GM12878 (cell line): ENCODE data around the gene WTAP. TPM values are rescaled to one million over a fixed set of nuclear protein-coding genes. Genes with fewer than 3 reads are reported as not detected.

Experiments used
- ATAC-seq: fragments of 200-7000 bp; cut with Tn5 transposase; 3 replicates; pipeline ENCODE4 v1.9.1; 2020; ENCODE audit warnings: mild to moderate bottlenecking, moderate library complexity
- BruUV-seq: library from RNA; stranded (reverse); fragments of 400-500 nt; replicated peaks from 2 replicates; lab custom pipeline; 2021; lab: Mats Ljungman, UMichigan
- CTCF ChIA-PET: fragments of 300-600 bp; sonication (Branson Sonifier 250); formaldehyde crosslinking; extraction: SDS; loops from one replicate; lab custom pipeline; 2021; ENCODE audit warnings: inconsistent platforms; lab: Yijun Ruan, JAX
- POLR2A ChIA-PET: fragments of 350-600 bp; formaldehyde crosslinking; extraction: SDS; loops from one replicate; lab custom pipeline; 2021; ENCODE audit warnings: inconsistent platforms; lab: Charles Lee
- RAD21 ChIA-PET: fragments of 300-600 bp; sonication (Branson Sonifier 250); formaldehyde crosslinking; loops from one replicate; lab custom pipeline; 2023; ENCODE audit warnings: antibody characterized with exemption; ENCODE audit not compliant: unreplicated experiment; lab: Charles Lee
- SMC1A ChIA-PET: fragments of 300-600 bp; sonication (Branson Sonifier 250); formaldehyde crosslinking; loops from one replicate; lab custom pipeline; 2023; ENCODE audit not compliant: unreplicated experiment, uncharacterized antibody; lab: Charles Lee
- DNase-seq: peaks from one replicate; pipeline ENCODE4 v3.0.0-alpha.2; 2011; ENCODE audit warnings: low read depth, low spot score
- FAIRE-seq: peaks from 3 replicates; lab custom pipeline; 2011; peaks lifted over from hg19 to GRCh38; lab: Jason Lieb, UNC
- H2AFZ ChIP-seq: 2 replicates; pipeline ENCODE4 v1.6.0; 2011; ENCODE audit warnings: low read depth, low read length, control low read depth; ENCODE audit not compliant: control insufficient read depth
- H3K27ac ChIP-seq: 2 replicates; pipeline ENCODE4 v1.5.1; 2011; ENCODE audit warnings: control low read depth; ENCODE audit not compliant: control insufficient read depth, insufficient read depth
- H3K27me3 ChIP-seq, 2 experiments: replicated peaks in 1 of 2; 2 replicates each; pipeline versions ENCODE4 v1.6.0 to v1.6.1; 2011; ENCODE audit warnings: low read length in 1 of 2; ENCODE audit not compliant: control insufficient read depth in 2 of 2, insufficient read depth in 2 of 2
- H3K36me3 ChIP-seq, 2 experiments: 2 replicates each; pipeline ENCODE4 v1.5.1; 2011; ENCODE audit warnings: low read length in 1 of 2; ENCODE audit not compliant: control insufficient read depth in 2 of 2, insufficient read depth in 2 of 2
- H3K4me1 ChIP-seq: 2 replicates; pipeline ENCODE4 v1.6.1; 2011; ENCODE audit warnings: mild to moderate bottlenecking, low read length, moderate library complexity, mixed read lengths; ENCODE audit not compliant: control insufficient read depth, insufficient read depth
- H3K4me2 ChIP-seq: 2 replicates; pipeline ENCODE4 v1.6.0; 2011; ENCODE audit warnings: control low read depth; ENCODE audit not compliant: control insufficient read depth, insufficient read depth
- H3K4me3 ChIP-seq: fragments of 200-600 bp; sonication (generic); 2 replicates; pipeline ENCODE4 v1.5.1; 2016
- H3K79me2 ChIP-seq: 2 replicates; pipeline ENCODE4 v1.6.0; 2011; ENCODE audit warnings: low read length; ENCODE audit not compliant: control insufficient read depth, insufficient read depth
- H3K9ac ChIP-seq: 2 replicates; pipeline ENCODE4 v1.8.0; 2011; ENCODE audit warnings: low read length, control low read depth, mixed read lengths; ENCODE audit not compliant: control insufficient read depth, insufficient read depth
- H3K9me3 ChIP-seq: replicated peaks from 3 replicates; pipeline ENCODE4 v1.5.1; 2011; ENCODE audit warnings: mild to moderate bottlenecking, low read length; ENCODE audit not compliant: control insufficient read depth, insufficient read depth
- H4K20me1 ChIP-seq: 2 replicates; pipeline ENCODE4 v1.6.0; 2011; ENCODE audit not compliant: control insufficient read depth, insufficient read depth
- BCL11A ChIP-seq: IDR thresholded peaks from 2 replicates; pipeline ENCODE4 v1.6.1; 2011; ENCODE audit warnings: low read depth, low read length
- BHLHE40 ChIP-seq, 2 experiments: fragments of 450-650 bp in 1 of 2; IDR thresholded peaks; 2 replicates each; pipeline ENCODE4 v1.6.1; 2011 to 2017; ENCODE audit warnings: low read depth in 2 of 2, borderline replicate concordance in 1 of 2, improper control_type of control experiment in 1 of 2, low read length in 1 of 2, mild to moderate bottlenecking in 1 of 2
- BRCA1 ChIP-seq: IDR thresholded peaks from 2 replicates; pipeline ENCODE4 v1.6.1; 2011; ENCODE audit warnings: low read depth, low read length, improper control_type of control experiment
- CREM ChIP-seq: IDR thresholded peaks from 2 replicates; pipeline ENCODE4 v1.6.1; 2014; ENCODE audit warnings: antibody characterized with exemption, low read depth
- GABPA ChIP-seq: IDR thresholded peaks from 2 replicates; pipeline ENCODE4 v1.6.1; 2014; ENCODE audit warnings: antibody characterized with exemption, low read depth, mild to moderate bottlenecking, inconsistent platforms
- HDAC2 ChIP-seq: fragments of 200-600 bp; sonication (generic); IDR thresholded peaks from 2 replicates; pipeline ENCODE4 v1.6.1; 2017
- IKZF2 ChIP-seq, 2 experiments: fragments of 450-650 bp; IDR thresholded peaks; 2 replicates each; pipeline ENCODE4 v1.6.1; 2017; ENCODE audit warnings: mild to moderate bottlenecking in 2 of 2, moderate library complexity in 2 of 2
- MEF2A ChIP-seq: IDR thresholded peaks from 2 replicates; pipeline ENCODE4 v1.6.1; 2011; ENCODE audit warnings: low read depth, mild to moderate bottlenecking, low read length, moderate library complexity; ENCODE audit not compliant: insufficient read depth
- MTA2 ChIP-seq: fragments of 450-650 bp; IDR thresholded peaks from 2 replicates; pipeline ENCODE4 v1.6.1; 2016; ENCODE audit warnings: low read depth, mild to moderate bottlenecking, moderate library complexity
- NFYB ChIP-seq: IDR thresholded peaks from 2 replicates; pipeline ENCODE4 v1.6.1; 2011; ENCODE audit warnings: low read depth, mild to moderate bottlenecking, low read length, improper control_type of control experiment, moderate library complexity; ENCODE audit not compliant: insufficient read depth
- POLR2AphosphoS2 ChIP-seq: IDR thresholded peaks from 2 replicates; pipeline ENCODE4 v1.6.1; 2011; ENCODE audit warnings: low read depth, mild to moderate bottlenecking, low read length, improper control_type of control experiment, moderate library complexity
- RELA ChIP-seq: fragments of 450-650 bp; IDR thresholded peaks from 2 replicates; pipeline ENCODE4 v1.8.0; 2014; ENCODE audit warnings: borderline replicate concordance; ENCODE audit not compliant: partially characterized antibody
- SMC3 ChIP-seq: IDR thresholded peaks from 2 replicates; pipeline ENCODE4 v1.6.1; 2011; ENCODE audit warnings: low read length, improper control_type of control experiment, borderline replicate concordance
- SREBF1 ChIP-seq: IDR thresholded peaks from 2 replicates; pipeline ENCODE4 v1.6.1; 2012; ENCODE audit warnings: mild to moderate bottlenecking, low read length
- SRF ChIP-seq, 2 experiments: IDR thresholded peaks; 2 replicates each; pipeline ENCODE4 v1.6.1; 2011; ENCODE audit warnings: low read depth in 2 of 2, low read length in 2 of 2, mild to moderate bottlenecking in 1 of 2, moderate library complexity in 1 of 2
- SUZ12 ChIP-seq: fragments of 200-600 bp; sonication (generic); IDR thresholded peaks from one replicate; pipeline ENCODE4 v1.6.1; 2018; ENCODE audit warnings: antibody characterized with exemption, mild to moderate bottlenecking; ENCODE audit not compliant: unreplicated experiment
- TCF7 ChIP-seq: IDR thresholded peaks from 2 replicates; pipeline ENCODE4 v1.6.1; 2014; ENCODE audit warnings: antibody characterized with exemption, borderline replicate concordance
- YY1 ChIP-seq: IDR thresholded peaks from 2 replicates; pipeline ENCODE4 v1.6.1; 2011; ENCODE audit warnings: low read depth, mild to moderate bottlenecking, low read length
- ZNF24 ChIP-seq: fragments of 450-650 bp; IDR thresholded peaks from 2 replicates; pipeline ENCODE4 v1.6.1; 2017; ENCODE audit warnings: antibody characterized with exemption, mild to moderate bottlenecking
- WGBS: methylation state at CpG from one replicate; pipeline ENCODE4 v1.1.6; 2016; ENCODE audit warnings: low lambda C conversion rate; ENCODE audit not compliant: insufficient replicate concordance, insufficient coverage; ENCODE audit errors: missing lambda C conversion rate; 5-methylcytosine and 5-hydroxymethylcytosine counted together
- in situ Hi-C: fragments of 300-500 bp; cut with MboI; formaldehyde crosslinking; loops from 9 replicates; pipeline ENCODE4 v1.14.3; 2018; ENCODE audit warnings: mixed read lengths
- intact Hi-C: fragments of 100-400 bp; cut with micrococcal nuclease; formaldehyde crosslinking; loops from one replicate; pipeline ENCODE4 v1.14.2; 2022; ENCODE audit not compliant: unreplicated experiment
- polyA plus RNA-seq, 11 experiments: library from polyadenylated mRNA; depleted of rRNA in 4 of 11; unstranded in 6 of 11; stranded (reverse) in 5 of 11; fragments of >200 nt; fragmentation: Nextera tagmentation in 4 of 11; fragmentation: Illumina TruSeq in 1 of 11; extraction: Ambion mirVana in 4 of 11; extraction: Trizol in 1 of 11; gene quantifications; 1 replicate in 1 of 11; 2 replicates in 10 of 11; pipeline versions ENCODE4 v1.2.1 to v1.2.3, GENCODE V29; 2011 to 2016; ENCODE audit warnings: inconsistent platforms in 2 of 11, missing spikeins in 2 of 11, low read depth in 1 of 11
- total RNA-seq, 4 experiments: library from RNA; depleted of rRNA in 3 of 4; stranded (reverse); fragments of >200 nt in 3 of 4; fragmentation: Illumina TruSeq in 1 of 4; extraction: Trizol in 1 of 4; gene quantifications; 2 replicates each; pipeline versions ENCODE4 v1.2.1 to v1.2.3, GENCODE V29; 2013 to 2021
- TF ChIP-seq, protein P1 (sequence below): fragments of 450-650 bp; IDR thresholded peaks from 2 replicates; pipeline ENCODE4 v1.6.1; 2017; ENCODE audit warnings: mild to moderate bottlenecking

Gene WTAP
- total and polyA plus RNA-seq, 10 of the 15 experiments (the other 5 are each of a cell fraction or from before 2014, with no cell fraction given) = 38.7 to 132 (median 83.1) TPM

DNA sequence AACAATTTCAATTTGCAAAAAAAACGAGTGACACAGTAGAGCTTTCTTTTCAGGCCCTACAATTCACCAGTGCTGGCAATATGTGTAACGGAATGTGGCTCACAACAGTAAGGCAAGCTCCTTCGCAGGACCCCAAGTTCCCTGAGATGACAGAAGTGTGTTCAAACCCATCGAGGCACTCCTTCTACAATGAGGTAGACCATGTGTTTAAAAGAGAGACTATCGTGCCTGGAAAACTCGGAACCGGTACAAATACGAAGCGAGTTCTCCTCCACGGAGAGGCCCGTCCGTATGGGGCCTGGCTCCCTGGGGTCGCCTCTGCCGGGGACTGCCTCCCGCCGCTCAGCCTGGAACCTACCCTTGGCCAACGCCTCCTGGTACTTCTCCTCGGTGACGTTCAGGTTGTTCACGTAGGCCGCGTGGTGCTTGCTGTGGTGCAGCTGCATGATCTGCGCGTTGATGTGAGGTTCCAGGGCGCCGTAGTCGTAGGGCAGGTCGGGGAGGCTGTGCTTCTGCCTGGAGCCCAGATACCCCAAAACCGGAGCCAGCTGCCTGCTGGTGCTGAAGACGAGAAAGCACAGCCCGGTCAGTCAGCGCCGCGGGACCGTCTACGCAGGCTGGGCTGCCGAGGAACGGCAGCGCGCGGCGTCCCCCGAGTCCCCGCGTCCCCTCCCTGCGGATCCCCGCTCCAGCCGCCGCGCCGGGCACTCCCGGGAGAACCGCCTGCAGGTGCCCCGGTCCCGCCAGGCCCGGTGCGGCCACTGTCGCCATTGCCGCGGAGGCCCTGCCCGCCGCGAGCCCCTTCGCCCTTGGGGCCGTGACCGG, 34.8 kb upstream of the WTAP start (continued):
- TF ChIP-seq SMC3 (no peak), SUZ12 (no peak), NFYB (no peak), MTA2 (no peak)
- TF ChIP-seq, all 136 proteins: peak for 6

DNA sequence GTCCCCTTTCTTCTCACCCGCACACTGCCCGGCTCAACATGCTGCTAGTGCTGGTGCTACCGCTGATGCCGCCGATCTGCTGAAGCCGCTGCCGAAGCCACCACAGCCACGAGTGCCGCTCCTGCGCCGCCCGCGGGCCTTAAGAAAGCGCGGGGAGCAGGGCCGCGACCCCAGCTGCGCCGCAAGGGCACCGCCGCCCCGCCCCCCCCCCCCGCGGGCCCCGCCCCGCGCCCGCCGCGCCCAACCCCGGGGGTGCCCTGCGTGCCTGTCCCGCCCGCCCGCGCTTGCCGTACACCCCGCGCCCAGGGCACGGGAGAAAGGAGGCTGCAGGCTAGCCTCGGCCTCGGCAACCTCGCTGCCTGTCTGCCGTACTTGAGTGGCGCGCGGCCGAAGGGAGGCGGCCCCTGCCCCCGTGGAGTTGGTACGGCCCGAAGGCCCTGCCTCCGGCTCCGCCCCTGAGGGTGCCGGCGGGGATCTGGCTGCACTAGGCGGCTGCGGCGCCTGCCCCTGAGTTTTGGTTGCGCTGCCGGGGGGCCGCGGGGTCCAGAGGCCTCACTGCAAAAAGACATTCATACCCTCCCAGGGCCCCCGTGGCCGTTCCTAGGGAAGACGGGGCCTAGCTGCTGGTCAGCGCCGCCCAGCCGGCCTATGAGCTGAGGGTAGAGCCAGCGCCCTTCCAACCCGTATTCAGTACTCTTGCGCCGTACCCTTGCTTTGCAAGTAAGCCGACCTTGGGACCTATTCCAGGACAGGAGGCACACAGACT, 34.0 kb upstream of the WTAP start, which contains the start of gene SOD2:
TSS of gene SOD2 (minus strand) at position 114 of the 766 bp plus-strand sequence. CDS start at position 40, 74 bp downstream.
- peak within 1 kb of the TSS; percentile 71 for H3K9ac ChIP-seq
- DNase-seq (no peak), FAIRE-seq (peak; percentile 59), ATAC-seq (peak; percentile 86)
- H3K4me3 ChIP-seq = peak within 1 kb of the TSS; percentile 78
- H3K4me2 ChIP-seq = peak within 1 kb of the TSS; percentile 88
- peaks cover 10% of the 10 kb centered on the region for H3K4me1 ChIP-seq
- BruUV-seq = no TSS peak
- peak within 1 kb of the TSS; percentile 97 for H2AFZ ChIP-seq
- ChIA-PET POLR2A (interaction anchor here (0.6 to 3.3 kb wide), 4 partner anchors 27 to 738 kb away, joined by 4 to 16 read pairs (median 6); partner anchors contain the start of gene WTAP), SMC1A (interaction anchor here (0.6 to 3.4 kb wide), 7 partner anchors 10 to 1301 kb away, joined by 3 to 18 read pairs (median 5); partner anchors contain the start of gene WTAP), CTCF (interaction anchor here (1.0 to 5.8 kb wide), 8 partner anchors 27 to 161 kb away, joined by 3 to 46 read pairs (median 5); partner anchors contain the start of genes MRPL18, TCP1 and WTAP), RAD21 (interaction anchor here (1.4 to 3.2 kb wide), 6 partner anchors 70 to 763 kb away, joined by 3 to 13 read pairs (median 5); partner anchors contain the start of gene TCP1)
- no peaks in the 10 kb centered on the region for H4K20me1 ChIP-seq
- in situ Hi-C loops = no loop called here
- under 1% methylated on average over 37 of the region's 74 CpGs for WGBS
- intact Hi-C loops = loop anchor here (2.0 to 10.0 kb wide), 5 partner anchors 33 to 411 kb away; partner anchors contain the start of genes ACAT2, TCP1 and WTAP
- H3K9me3 ChIP-seq = no peaks in the 10 kb centered on the region
- H3K36me3 ChIP-seq = no peaks in the 10 kb centered on the region
- H3K79me2 ChIP-seq = peaks cover 23% of the 10 kb centered on the region
- peak within 1 kb of the TSS; percentile 88 for H3K27ac ChIP-seq
- no peaks in the 10 kb centered on the region for H3K27me3 ChIP-seq
- TF ChIP-seq GABPA (no peak), ZNF24 (peak; percentile 62; the same call in 1 of the 2 replicates), POLR2AphosphoS2 (peak; percentile 49; the same call in 1 of the 2 replicates), IKZF2 (IDR thresholded peaks at IDR 0.05) (no peak), BHLHE40 (IDR thresholded peaks at IDR 0.05; ENCODE audit: borderline replicate concordance in 1 of 2, low read depth in 2 of 2, low read length in 1 of 2) (peak; percentile 94 to 99), RELA (no peak), BCL11A (no peak), MEF2A (no peak), SREBF1 (peak; percentile 95), BRCA1 (no peak), YY1 (no peak; the same call in 1 of the 2 replicates), TCF7 (no peak), CREM (no peak), HDAC2 (no peak), SRF (IDR thresholded peaks at IDR 0.05; ENCODE audit: low read depth in 2 of 2, low read length in 2 of 2) (0 out of 4 replicates have a peak, but pooled peaks of 1 of the 2 experiments have one; percentile 15)
- TF ChIP-seq, protein P1, sequence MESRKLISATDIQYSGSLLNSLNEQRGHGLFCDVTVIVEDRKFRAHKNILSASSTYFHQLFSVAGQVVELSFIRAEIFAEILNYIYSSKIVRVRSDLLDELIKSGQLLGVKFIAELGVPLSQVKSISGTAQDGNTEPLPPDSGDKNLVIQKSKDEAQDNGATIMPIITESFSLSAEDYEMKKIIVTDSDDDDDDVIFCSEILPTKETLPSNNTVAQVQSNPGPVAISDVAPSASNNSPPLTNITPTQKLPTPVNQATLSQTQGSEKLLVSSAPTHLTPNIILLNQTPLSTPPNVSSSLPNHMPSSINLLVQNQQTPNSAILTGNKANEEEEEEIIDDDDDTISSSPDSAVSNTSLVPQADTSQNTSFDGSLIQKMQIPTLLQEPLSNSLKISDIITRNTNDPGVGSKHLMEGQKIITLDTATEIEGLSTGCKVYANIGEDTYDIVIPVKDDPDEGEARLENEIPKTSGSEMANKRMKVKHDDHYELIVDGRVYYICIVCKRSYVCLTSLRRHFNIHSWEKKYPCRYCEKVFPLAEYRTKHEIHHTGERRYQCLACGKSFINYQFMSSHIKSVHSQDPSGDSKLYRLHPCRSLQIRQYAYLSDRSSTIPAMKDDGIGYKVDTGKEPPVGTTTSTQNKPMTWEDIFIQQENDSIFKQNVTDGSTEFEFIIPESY = no peak
